ENCODE measurements around the gene MRPL44. TPM values are rescaled to one million over a fixed set of nuclear protein-coding genes. Genes with fewer than 3 reads are reported as not detected.
"Not testable (repeated sequence)": the region's sequence is repeated elsewhere in the genome, so short reads cannot be mapped to it uniquely, and the experiment has no call there.

MRPL44 gene
- total and polyA plus RNA-seq, 2 of the 13 experiments (the other 11 are each of a cell fraction or from before 2014, with no cell fraction given): 38.4 to 78.0 TPM

DNA sequence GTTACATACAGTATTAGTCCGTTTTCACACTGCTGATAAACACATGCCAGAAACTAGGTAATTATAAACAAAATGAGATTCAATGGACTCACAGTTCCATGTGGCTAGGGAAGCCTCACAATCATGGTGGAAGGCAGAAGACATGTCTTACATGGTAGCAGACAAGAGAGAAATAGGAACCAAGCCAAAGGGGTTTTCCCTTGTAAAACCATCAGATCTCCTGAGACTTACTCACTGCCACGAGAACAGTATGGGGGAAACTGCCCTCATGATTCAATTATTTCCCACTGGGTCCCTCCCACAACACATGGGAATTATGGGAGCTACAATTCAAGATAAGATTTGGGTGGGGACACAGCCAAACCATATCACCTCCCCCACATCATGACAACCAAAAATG lies 17.8 kb upstream of the MRPL44 start:
- H2AFZ ChIP-seq (ENCODE audit: low read length); H3K27ac ChIP-seq (ENCODE audit: extremely low read length, insufficient read depth, low read length); H3K36me3 ChIP-seq (replicated peaks in 1 of 2; ENCODE audit: control insufficient read depth in 1 of 2, insufficient read depth in 2 of 2, low read length in 2 of 2); DNase-seq (ENCODE audit: low spot score); BruUV-seq (replicated peaks); intact Hi-C loops (cut with micrococcal nuclease; ENCODE audit: unreplicated experiment); ATAC-seq; H3K4me2 ChIP-seq (ENCODE audit: low read depth, low read length); H3K9ac ChIP-seq (ENCODE audit: insufficient read depth, low read depth, low read length); H3K4me3 ChIP-seq (replicated peaks in 1 of 3; ENCODE audit: insufficient read depth in 1 of 3, low read depth in 2 of 3, low read length in 3 of 3); CTCF ChIA-PET (ENCODE audit: low intra/inter-chr PET ratio, low total read pairs); in situ Hi-C loops (cut with HindIII; ENCODE audit: extremely low pct_ligation_motif_present, low pct_unique_long_range_greater_than_20kb); FAIRE-seq; H3K27me3 ChIP-seq (ENCODE audit: control insufficient read depth in 1 of 2, insufficient read depth in 2 of 2, low read length in 2 of 2); H3K9me3 ChIP-seq (ENCODE audit: low read length): not testable (repeated sequence)
- Histone ChIP-seq H4K20me1 (ENCODE audit: insufficient read depth, low read length) (peaks cover 11% of the 10 kb centered on the region; the same call in 1 of the 2 replicates), H3K79me2 (ENCODE audit: insufficient read depth, low read length) (peaks cover 90% of the 10 kb centered on the region), H3K4me1 (ENCODE audit: insufficient read depth, low read length) (peaks cover 79% of the 10 kb centered on the region)
- WGBS (ENCODE audit: low lambda C conversion rate): 98% methylated on average over 2 of the region's 2 CpGs
- POLR2A ChIA-PET: interaction anchor here (0.9 to 1.5 kb wide), 3 partner anchors 9 to 31 kb away, joined by 4 to 7 read pairs (median 5); no protein-coding TSS in a partner anchor
- TF ChIP-seq, protein P1, sequence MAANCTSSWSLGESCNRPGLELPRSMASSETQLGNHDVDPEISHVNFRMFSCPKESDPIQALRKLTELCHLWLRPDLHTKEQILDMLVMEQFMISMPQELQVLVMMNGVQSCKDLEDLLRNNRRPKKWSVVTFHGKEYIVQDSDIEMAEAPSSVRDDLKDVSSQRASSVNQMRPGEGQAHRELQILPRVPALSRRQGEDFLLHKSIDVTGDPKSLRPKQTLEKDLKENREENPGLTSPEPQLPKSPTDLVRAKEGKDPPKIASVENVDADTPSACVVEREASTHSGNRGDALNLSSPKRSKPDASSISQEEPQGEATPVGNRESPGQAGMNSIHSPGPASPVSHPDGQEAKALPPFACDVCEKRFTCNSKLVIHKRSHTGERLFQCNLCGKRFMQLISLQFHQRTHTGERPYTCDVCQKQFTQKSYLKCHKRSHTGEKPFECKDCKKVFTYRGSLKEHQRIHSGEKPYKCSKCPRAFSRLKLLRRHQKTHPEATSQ (CRISPR knock-in tag; IDR thresholded peaks at IDR 0.05; ENCODE audit: borderline replicate concordance): peak; percentile 4; the same call in 1 of the 2 replicates
- TF ChIP-seq ZNF644 (CRISPR knock-in tag; IDR thresholded peaks at IDR 0.05; ENCODE audit: low read depth): peak; percentile 51; the same call in 1 of the 2 replicates

DNA sequence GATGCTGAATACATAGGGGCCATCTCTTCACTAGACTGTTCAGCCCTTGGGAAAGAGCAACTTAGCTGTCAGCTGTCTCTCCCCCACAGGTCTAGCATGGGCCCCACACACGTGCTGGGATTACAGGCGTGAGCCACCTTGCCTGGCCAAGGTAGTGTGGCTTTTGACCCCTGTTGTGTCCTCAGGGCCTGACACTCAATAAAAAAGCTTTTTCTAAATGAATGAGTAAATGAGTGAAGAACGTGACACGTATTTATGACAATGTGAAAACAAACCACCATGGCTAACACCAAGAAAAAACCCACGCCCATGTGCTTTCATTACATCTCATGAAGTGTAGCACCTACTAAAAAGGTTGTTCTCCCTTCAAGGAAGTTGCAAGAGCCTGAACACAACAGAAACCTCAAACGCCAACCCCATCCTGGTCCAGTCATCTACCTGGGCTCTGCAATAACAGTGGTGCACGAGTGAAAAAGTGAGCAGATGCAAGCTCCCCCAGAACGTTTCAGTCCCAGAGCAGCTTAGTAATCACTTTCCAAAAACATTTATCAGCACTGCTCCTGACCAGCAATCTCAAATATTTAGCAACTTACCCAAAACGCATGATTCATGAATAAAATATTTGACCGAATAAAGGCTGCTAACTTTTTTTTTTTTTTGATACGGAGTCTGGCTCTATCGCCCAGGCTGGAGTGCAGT lies 15.5 kb upstream of the MRPL44 start:
- TF ChIP-seq, protein P2, sequence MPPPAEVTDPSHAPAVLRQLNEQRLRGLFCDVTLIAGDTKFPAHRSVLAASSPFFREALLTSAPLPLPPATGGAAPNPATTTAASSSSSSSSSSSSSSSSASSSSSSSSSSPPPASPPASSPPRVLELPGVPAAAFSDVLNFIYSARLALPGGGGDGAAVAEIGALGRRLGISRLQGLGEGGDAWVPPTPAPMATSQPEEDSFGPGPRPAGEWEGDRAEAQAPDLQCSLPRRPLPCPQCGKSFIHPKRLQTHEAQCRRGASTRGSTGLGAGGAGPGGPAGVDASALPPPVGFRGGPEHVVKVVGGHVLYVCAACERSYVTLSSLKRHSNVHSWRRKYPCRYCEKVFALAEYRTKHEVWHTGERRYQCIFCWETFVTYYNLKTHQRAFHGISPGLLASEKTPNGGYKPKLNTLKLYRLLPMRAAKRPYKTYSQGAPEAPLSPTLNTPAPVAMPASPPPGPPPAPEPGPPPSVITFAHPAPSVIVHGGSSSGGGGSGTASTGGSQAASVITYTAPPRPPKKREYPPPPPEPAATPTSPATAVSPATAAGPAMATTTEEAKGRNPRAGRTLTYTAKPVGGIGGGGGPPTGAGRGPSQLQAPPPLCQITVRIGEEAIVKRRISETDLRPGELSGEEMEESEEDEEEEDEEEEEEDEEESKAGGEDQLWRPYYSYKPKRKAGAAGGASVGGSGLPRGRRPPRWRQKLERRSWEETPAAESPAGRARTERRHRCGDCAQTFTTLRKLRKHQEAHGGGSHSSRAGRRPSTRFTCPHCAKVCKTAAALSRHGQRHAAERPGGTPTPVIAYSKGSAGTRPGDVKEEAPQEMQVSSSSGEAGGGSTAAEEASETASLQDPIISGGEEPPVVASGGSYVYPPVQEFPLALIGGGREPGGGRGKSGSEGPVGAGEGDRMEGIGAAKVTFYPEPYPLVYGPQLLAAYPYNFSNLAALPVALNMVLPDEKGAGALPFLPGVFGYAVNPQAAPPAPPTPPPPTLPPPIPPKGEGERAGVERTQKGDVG (CRISPR knock-in tag; IDR thresholded peaks at IDR 0.05; ENCODE audit: borderline replicate concordance): no peak
- no peak for TF ChIP-seq RARA (CRISPR knock-in tag; IDR thresholded peaks at IDR 0.05)
- FAIRE-seq (no peak), DNase-seq (ENCODE audit: low spot score) (no peak), ATAC-seq (no peak)
- H3K9me3 ChIP-seq (ENCODE audit: low read length): no peaks in the 10 kb centered on the region
- no peak overlapping the region for H3K4me3 ChIP-seq (replicated peaks in 1 of 3; ENCODE audit: insufficient read depth in 1 of 3, low read depth in 2 of 3, low read length in 3 of 3)
- H4K20me1 ChIP-seq (ENCODE audit: insufficient read depth, low read length): peaks cover 11% of the 10 kb centered on the region; the same call in 1 of the 2 replicates
- in situ Hi-C loops (cut with HindIII; ENCODE audit: extremely low pct_ligation_motif_present, low pct_unique_long_range_greater_than_20kb): no loop called here
- H2AFZ ChIP-seq (ENCODE audit: low read length): no peak overlapping the region
- H3K27me3 ChIP-seq (ENCODE audit: control insufficient read depth in 1 of 2, insufficient read depth in 2 of 2, low read length in 2 of 2): no peaks in the 10 kb centered on the region; a peak in 1 of 5 replicates
- no peaks in the 10 kb centered on the region for H3K36me3 ChIP-seq (replicated peaks in 1 of 2; ENCODE audit: control insufficient read depth in 1 of 2, insufficient read depth in 2 of 2, low read length in 2 of 2)
- H3K27ac ChIP-seq (ENCODE audit: extremely low read length, insufficient read depth, low read length): no peak overlapping the region
- BruUV-seq (replicated peaks): TSS peak; percentile 12
- H3K4me1 ChIP-seq (ENCODE audit: insufficient read depth, low read length): peaks cover 63% of the 10 kb centered on the region
- no peak overlapping the region; the same call in 1 of the 2 replicates for H3K4me2 ChIP-seq (ENCODE audit: low read depth, low read length)
- peaks cover 75% of the 10 kb centered on the region for H3K79me2 ChIP-seq (ENCODE audit: insufficient read depth, low read length)
- 81% methylated on average over 12 of the region's 12 CpGs for WGBS (ENCODE audit: low lambda C conversion rate)
- ChIA-PET CTCF (ENCODE audit: low intra/inter-chr PET ratio, low total read pairs) (no interaction called here), POLR2A (interaction anchor here (2.0 kb wide), 1 partner anchor 12 kb away, joined by 19 read pairs; no protein-coding TSS in a partner anchor)
- intact Hi-C loops (cut with micrococcal nuclease; ENCODE audit: unreplicated experiment): no loop called here
- H3K9ac ChIP-seq (ENCODE audit: insufficient read depth, low read depth, low read length): no peak overlapping the region

All from HepG2 (cell line).